Measurements from ENCODE around the gene KEL.

KEL gene

GRCh38 chr7:142913051-142913450 lies 49.1 kb downstream of the KEL start:
- Histone ChIP-seq H3K27me3 (ENCODE audit: insufficient read depth, low read length, poor library complexity) (peaks cover 9% of the 10 kb centered on the region), H3K27ac (ENCODE audit: low read length) (no peak overlapping the region), H2AFZ (ENCODE audit: low read depth, low read length) (no peak overlapping the region), H4K20me1 (ENCODE audit: insufficient read depth, low read length) (no peaks in the 10 kb centered on the region), H3K9me3 (ENCODE audit: insufficient read depth, low read length, severe bottlenecking) (no peaks in the 10 kb centered on the region), H3K4me2 (ENCODE audit: insufficient read depth, low read length) (no peak overlapping the region), H3K36me3 (ENCODE audit: insufficient read depth, low read length) (no peaks in the 10 kb centered on the region), H3K9ac (ENCODE audit: low read depth, low read length) (no peak overlapping the region), H3K4me3 (ENCODE audit: low read depth in 1 of 2, low read length in 2 of 2) (no peak overlapping the region), H3K4me1 (ENCODE audit: insufficient read depth, low read length) (no peaks in the 10 kb centered on the region), H3K79me2 (ENCODE audit: insufficient read depth, low read length) (no peaks in the 10 kb centered on the region)
- no peak for DNase-seq
- TF ChIP-seq CTCF (IDR thresholded peaks at IDR 0.05; ENCODE audit: borderline replicate concordance, extremely low read depth, low read length, poor library complexity, severe bottlenecking) (no peak), EZH2 (IDR thresholded peaks at IDR 0.05; ENCODE audit: borderline replicate concordance, low read depth, low read length, severe bottlenecking) (no peak)
- ATAC-seq (ENCODE audit: insufficient read depth, low read depth) = no peak

DNA sequence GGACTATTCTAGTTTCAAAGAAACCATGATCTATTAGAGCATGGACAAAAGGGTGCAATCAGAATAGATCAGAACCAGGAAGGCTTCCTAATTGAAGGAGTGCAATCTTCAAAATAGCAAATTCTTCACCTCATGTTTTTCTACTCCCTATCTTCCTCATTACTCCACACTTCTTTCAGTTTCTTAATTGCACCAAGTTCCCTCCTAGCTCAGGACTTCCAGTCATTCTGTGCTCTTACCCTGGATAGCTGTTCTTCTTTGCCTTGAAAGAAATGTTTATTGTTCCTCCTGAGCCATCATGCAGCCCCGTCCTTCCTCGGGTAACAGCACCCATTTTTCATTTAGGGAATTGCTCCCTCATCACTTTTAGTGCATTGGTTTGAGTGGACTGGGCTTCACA lies 51.7 kb downstream of the KEL start:
- Histone ChIP-seq H3K4me3 (ENCODE audit: low read depth in 1 of 2, low read length in 2 of 2) (no peak overlapping the region), H3K9me3 (ENCODE audit: insufficient read depth, low read length, severe bottlenecking) (peaks cover 9% of the 10 kb centered on the region), H3K27me3 (ENCODE audit: insufficient read depth, low read length, poor library complexity) (peaks cover 2% of the 10 kb centered on the region), H3K79me2 (ENCODE audit: insufficient read depth, low read length) (no peaks in the 10 kb centered on the region), H3K36me3 (ENCODE audit: insufficient read depth, low read length) (no peaks in the 10 kb centered on the region), H3K4me2 (ENCODE audit: insufficient read depth, low read length) (no peak overlapping the region), H2AFZ (ENCODE audit: low read depth, low read length) (no peak overlapping the region), H3K4me1 (ENCODE audit: insufficient read depth, low read length) (no peaks in the 10 kb centered on the region), H3K27ac (ENCODE audit: low read length) (no peak overlapping the region), H4K20me1 (ENCODE audit: insufficient read depth, low read length) (no peaks in the 10 kb centered on the region), H3K9ac (ENCODE audit: low read depth, low read length) (no peak overlapping the region)
- ATAC-seq (ENCODE audit: insufficient read depth, low read depth) (no peak), DNase-seq (no peak)
- TF ChIP-seq EZH2 (IDR thresholded peaks at IDR 0.05; ENCODE audit: borderline replicate concordance, low read depth, low read length, severe bottlenecking) (no peak), CTCF (IDR thresholded peaks at IDR 0.05; ENCODE audit: borderline replicate concordance, extremely low read depth, low read length, poor library complexity, severe bottlenecking) (no peak)

GRCh38 chr7:142910031-142910433 lies 52.1 kb downstream of the KEL start:
- Histone ChIP-seq H3K9ac (ENCODE audit: low read depth, low read length) (no peak overlapping the region), H3K27me3 (ENCODE audit: insufficient read depth, low read length, poor library complexity) (peaks cover 2% of the 10 kb centered on the region), H3K79me2 (ENCODE audit: insufficient read depth, low read length) (no peaks in the 10 kb centered on the region), H3K4me3 (ENCODE audit: low read depth in 1 of 2, low read length in 2 of 2) (no peak overlapping the region), H3K4me1 (ENCODE audit: insufficient read depth, low read length) (no peaks in the 10 kb centered on the region), H2AFZ (ENCODE audit: low read depth, low read length) (no peak overlapping the region), H3K9me3 (ENCODE audit: insufficient read depth, low read length, severe bottlenecking) (peaks cover 14% of the 10 kb centered on the region), H3K4me2 (ENCODE audit: insufficient read depth, low read length) (no peak overlapping the region), H3K27ac (ENCODE audit: low read length) (no peak overlapping the region), H3K36me3 (ENCODE audit: insufficient read depth, low read length) (no peaks in the 10 kb centered on the region), H4K20me1 (ENCODE audit: insufficient read depth, low read length) (no peaks in the 10 kb centered on the region)
- DNase-seq (no peak), ATAC-seq (ENCODE audit: insufficient read depth, low read depth) (no peak)
- TF ChIP-seq CTCF (IDR thresholded peaks at IDR 0.05; ENCODE audit: borderline replicate concordance, extremely low read depth, low read length, poor library complexity, severe bottlenecking) = no peak
- TF ChIP-seq EZH2 (IDR thresholded peaks at IDR 0.05; ENCODE audit: borderline replicate concordance, low read depth, low read length, severe bottlenecking) = no peak
